ENCODE data around the gene SBF1.

The SBF1 gene

GRCh38 chr22:50463188-50463900 lies 11.5 kb downstream of the SBF1 start:
- no peak for TF ChIP-seq CTCF (IDR thresholded peaks at IDR 0.05; ENCODE audit: borderline replicate concordance, insufficient read depth, low read depth, low read length)
- H3K4me3 ChIP-seq (ENCODE audit: low read depth, low read length) = no peak overlapping the region

GRCh38 chr22:50461979-50462540 lies 12.8 kb downstream of the SBF1 start:
- no peak for TF ChIP-seq CTCF (IDR thresholded peaks at IDR 0.05; ENCODE audit: borderline replicate concordance, insufficient read depth, low read depth, low read length)
- H3K4me3 ChIP-seq (ENCODE audit: low read depth, low read length) = no peak overlapping the region

GRCh38 chr22:50461536-50461935 lies 13.3 kb downstream of the SBF1 start:
- TF ChIP-seq CTCF (IDR thresholded peaks at IDR 0.05; ENCODE audit: borderline replicate concordance, insufficient read depth, low read depth, low read length) = no peak
- H3K4me3 ChIP-seq (ENCODE audit: low read depth, low read length) = no peak overlapping the region

- no peak overlapping the region for H3K4me3 ChIP-seq (ENCODE audit: low read depth, low read length)
- TF ChIP-seq CTCF (IDR thresholded peaks at IDR 0.05; ENCODE audit: borderline replicate concordance, insufficient read depth, low read depth, low read length) = no peak
Observed at GRCh38 chr22:50460938-50461337, 13.9 kb downstream of the SBF1 start.

GRCh38 chr22:50459496-50460140 lies 15.2 kb downstream of the SBF1 start:
- TF ChIP-seq CTCF (IDR thresholded peaks at IDR 0.05; ENCODE audit: borderline replicate concordance, insufficient read depth, low read depth, low read length) = no peak
- no peak overlapping the region for H3K4me3 ChIP-seq (ENCODE audit: low read depth, low read length)

GRCh38 chr22:50459016-50459415 lies 15.8 kb downstream of the SBF1 start:
- no peak overlapping the region for H3K4me3 ChIP-seq (ENCODE audit: low read depth, low read length)
- TF ChIP-seq CTCF (IDR thresholded peaks at IDR 0.05; ENCODE audit: borderline replicate concordance, insufficient read depth, low read depth, low read length) = no peak

Measured in GM12875 (cell line).